Endothelial cell of umbilical vein (primary cell): ENCODE measurements around the gene ATG5. TPM values are rescaled to one million over a fixed set of nuclear protein-coding genes. Genes with fewer than 3 reads are reported as not detected.

Source experiments
- BruUV-seq: library from RNA; stranded (reverse); fragments of 400-500 nt; replicated peaks from 2 replicates; lab custom pipeline; 2021; lab: Mats Ljungman, UMichigan
- CTCF ChIA-PET: fragments of 300-600, 350-600 bp; sonication (Branson Sonifier 250); formaldehyde crosslinking; loops from one replicate; lab custom pipeline; 2021; ENCODE audit warnings: antibody characterized with exemption, inconsistent platforms; lab: Charles Lee
- POLR2A ChIA-PET: fragments of 300-600, 350-600 bp; sonication (Branson Sonifier 250); formaldehyde crosslinking; loops from one replicate; lab custom pipeline; 2021; ENCODE audit warnings: antibody characterized with exemption, inconsistent platforms; lab: Charles Lee
- DNase-seq: peaks from one replicate; pipeline ENCODE4 v3.0.0-alpha.2; 2011; ENCODE audit warnings: low read depth, low spot score
- FAIRE-seq: peaks from 2 replicates; lab custom pipeline; 2011; peaks lifted over from hg19 to GRCh38; lab: Jason Lieb, UNC
- H2AFZ ChIP-seq: 2 replicates; pipeline ENCODE4 v1.6.0; 2012; ENCODE audit warnings: low read depth, low read length, control low read depth, inconsistent platforms
- H3K27ac ChIP-seq: 2 replicates; pipeline ENCODE4 v1.5.1; 2011; ENCODE audit warnings: low read depth, mild to moderate bottlenecking, control low read depth, low read length, moderate library complexity; ENCODE audit not compliant: insufficient read depth
- H3K27me3 ChIP-seq, 2 experiments: 2 replicates each; pipeline versions ENCODE4 v1.6.0 to v1.6.1; 2011; ENCODE audit warnings: low read length in 2 of 2, mixed read lengths in 1 of 2; ENCODE audit not compliant: control insufficient read depth in 2 of 2, insufficient read depth in 2 of 2
- H3K36me3 ChIP-seq, 2 experiments: 2 replicates in 1 of 2; 3 replicates in 1 of 2; pipeline ENCODE4 v1.5.1; 2011; ENCODE audit warnings: low read length in 2 of 2, mild to moderate bottlenecking in 1 of 2, moderate library complexity in 1 of 2; ENCODE audit not compliant: control insufficient read depth in 2 of 2, insufficient read depth in 2 of 2; ENCODE audit errors: extremely low read depth in 1 of 2
- H3K4me1 ChIP-seq: 3 replicates; pipeline ENCODE4 v1.5.1; 2011; ENCODE audit warnings: mild to moderate bottlenecking, low read length; ENCODE audit not compliant: control insufficient read depth, insufficient read depth; ENCODE audit errors: extremely low read depth
- H3K4me2 ChIP-seq: 2 replicates; pipeline ENCODE4 v1.6.1; 2011; ENCODE audit warnings: low read length, control low read depth, mixed read lengths; ENCODE audit not compliant: insufficient read depth
- H3K4me3 ChIP-seq, 3 experiments: fragments of 200-600 bp in 1 of 3; sonication (generic), shearing (Covaris generic) in 1 of 3; replicated peaks in 1 of 3; 2 replicates each; pipeline ENCODE4 v1.5.1; 2011 to 2016; ENCODE audit warnings: control low read depth in 3 of 3, low read length in 3 of 3, mild to moderate bottlenecking in 2 of 3, inconsistent platforms in 1 of 3, low read depth in 1 of 3, moderate library complexity in 1 of 3; ENCODE audit not compliant: insufficient read depth in 1 of 3
- H3K79me2 ChIP-seq: 2 replicates; pipeline ENCODE4 v1.6.0; 2012; ENCODE audit warnings: low read length, inconsistent platforms; ENCODE audit not compliant: control insufficient read depth, insufficient read depth
- H3K9ac ChIP-seq: replicated peaks from 2 replicates; pipeline ENCODE3; 2011; ENCODE audit warnings: low read length, control low read depth; ENCODE audit not compliant: insufficient read depth; ENCODE audit errors: extremely low read depth
- H3K9me1 ChIP-seq: replicated peaks from 3 replicates; pipeline ENCODE4 v1.6.0; 2011; ENCODE audit warnings: mild to moderate bottlenecking, low read length; ENCODE audit not compliant: control insufficient read depth, insufficient read depth; ENCODE audit errors: extremely low read depth
- H3K9me3 ChIP-seq: replicated peaks from 2 replicates; pipeline ENCODE4 v1.5.1; 2012; ENCODE audit warnings: low read length, inconsistent platforms; ENCODE audit not compliant: control insufficient read depth, insufficient read depth
- H4K20me1 ChIP-seq: replicated peaks from 2 replicates; pipeline ENCODE3; 2011; ENCODE audit warnings: mild to moderate bottlenecking, low read length; ENCODE audit not compliant: control insufficient read depth, insufficient read depth; ENCODE audit errors: extremely low read depth
- CTCF ChIP-seq, 2 donors: IDR thresholded peaks; 1 replicate in 1 of 2; 2 replicates in 1 of 2; pipeline ENCODE4 v1.5.1; 2011; ENCODE audit warnings: low read length in 2 of 2, mild to moderate bottlenecking in 2 of 2, moderate library complexity in 2 of 2, control low read depth in 1 of 2, inconsistent platforms in 1 of 2, low read depth in 1 of 2; ENCODE audit not compliant: insufficient read depth in 1 of 2; ENCODE audit errors: extremely low read depth in 1 of 2
- EZH2 ChIP-seq: IDR thresholded peaks from 2 replicates; pipeline ENCODE4 v1.6.1; 2012; ENCODE audit warnings: borderline replicate concordance, low read depth, mild to moderate bottlenecking, moderate library complexity, low read length, inconsistent platforms; ENCODE audit not compliant: severe bottlenecking
- FOS ChIP-seq: IDR thresholded peaks from 2 replicates; pipeline ENCODE4 v1.6.1; 2011; ENCODE audit warnings: mild to moderate bottlenecking, low read length, moderate library complexity, borderline replicate concordance; ENCODE audit not compliant: insufficient read depth
- GATA2 ChIP-seq: IDR thresholded peaks from 2 replicates; pipeline ENCODE4 v1.7.0; 2011; ENCODE audit warnings: low read depth, mild to moderate bottlenecking, moderate library complexity, mixed read lengths, low read length; ENCODE audit not compliant: insufficient read length, insufficient read depth
- JUN ChIP-seq: IDR thresholded peaks from 2 replicates; pipeline ENCODE4 v1.6.1; 2011; ENCODE audit warnings: borderline replicate concordance, low read depth; ENCODE audit not compliant: insufficient read length, insufficient read depth
- MAX ChIP-seq: IDR thresholded peaks from 2 replicates; pipeline ENCODE4 v1.6.1; 2011; ENCODE audit not compliant: insufficient read depth, insufficient read length
- MYC ChIP-seq: IDR thresholded peaks from one replicate; pipeline ENCODE4 v1.6.1; 2011; ENCODE audit warnings: mild to moderate bottlenecking, low read depth, low read length
- POLR2A ChIP-seq: IDR thresholded peaks from 2 replicates; pipeline ENCODE4 v1.6.1; 2012; ENCODE audit warnings: low read depth, mild to moderate bottlenecking, control low read depth, low read length
- POLR2AphosphoS5 ChIP-seq: IDR thresholded peaks from 2 replicates; pipeline ENCODE4 v1.6.1; 2012; ENCODE audit warnings: low read depth, mild to moderate bottlenecking, control low read depth, low read length, moderate library complexity; ENCODE audit not compliant: insufficient read depth
- dilution Hi-C: fragments of 300-500 bp; cut with MboI; formaldehyde crosslinking; loops from one replicate; pipeline ENCODE4 v1.15.0; 2019; ENCODE audit warnings: low sequenced_read_pairs; ENCODE audit not compliant: extremely low pct_ligation_motif_present
- intact Hi-C: fragments of 100-400 bp; cut with micrococcal nuclease; formaldehyde crosslinking; loops from one replicate; pipeline ENCODE4 v1.10.0; 2022
- polyA plus RNA-seq, 4 experiments: library from polyadenylated mRNA; depleted of rRNA in 3 of 4; stranded (reverse) in 3 of 4; unstranded in 1 of 4; fragments of >200 nt; gene quantifications; 2 replicates each; pipeline versions ENCODE4 v1.2.1 to v1.2.3, GENCODE V29; 2011 to 2012; ENCODE audit warnings: missing spikeins in 1 of 4
- total RNA-seq: library from RNA; stranded (reverse); gene quantifications from 2 replicates; pipeline ENCODE4 v1.2.3, GENCODE V29; 2021

ATG5 gene
- total and polyA plus RNA-seq, 2 donors (not counting 3 experiments of a cell fraction or from before 2014, with no cell fraction given): 14.1 to 32.8 TPM

GRCh38 chr6:106293116-106293515, 32.4 kb downstream of the ATG5 start:
- Histone ChIP-seq H3K4me2 (no peak overlapping the region), H2AFZ (no peak overlapping the region), H3K27me3 (no peaks in the 10 kb centered on the region), H3K79me2 (peaks cover 16% of the 10 kb centered on the region), H3K36me3 (peaks cover 0 to 2% of the 10 kb centered on the region in 2 experiments), H3K27ac (no peak overlapping the region), H3K4me3 (no peak overlapping the region), H3K9me1 (peaks cover 2% of the 10 kb centered on the region), H4K20me1 (no peaks in the 10 kb centered on the region), H3K4me1 (no peaks in the 10 kb centered on the region), H3K9ac (no peak overlapping the region), H3K9me3 (no peaks in the 10 kb centered on the region)
- no TSS peak for BruUV-seq
- TF ChIP-seq JUN (no peak), MYC (no peak), FOS (no peak), POLR2AphosphoS5 (no peak), POLR2A (no peak), GATA2 (no peak), EZH2 (no peak), MAX (no peak), CTCF (IDR thresholded peaks at IDR 0.05; ENCODE audit: extremely low read depth in 1 of 2, insufficient read depth in 1 of 2, low read depth in 1 of 2, low read length in 2 of 2) (no peak)
- intact Hi-C loops: no loop called here
- no peak for DNase-seq
- dilution Hi-C loops: no loop called here
- ChIA-PET CTCF (no interaction called here), POLR2A (no interaction called here)
- no peak for FAIRE-seq
